Putamen (tissue), 1 donor: ENCODE results near the gene RBMS2.
"Not testable (repeated sequence)": the region's sequence is repeated elsewhere in the genome, so short reads cannot be mapped to it uniquely, and the experiment has no call there.

ENCODE experiments used
- DNase-seq: peaks from one replicate; pipeline ENCODE4 v3.0.0-alpha.2; 2016; ENCODE audit warnings: low spot score

RBMS2 gene

DNA sequence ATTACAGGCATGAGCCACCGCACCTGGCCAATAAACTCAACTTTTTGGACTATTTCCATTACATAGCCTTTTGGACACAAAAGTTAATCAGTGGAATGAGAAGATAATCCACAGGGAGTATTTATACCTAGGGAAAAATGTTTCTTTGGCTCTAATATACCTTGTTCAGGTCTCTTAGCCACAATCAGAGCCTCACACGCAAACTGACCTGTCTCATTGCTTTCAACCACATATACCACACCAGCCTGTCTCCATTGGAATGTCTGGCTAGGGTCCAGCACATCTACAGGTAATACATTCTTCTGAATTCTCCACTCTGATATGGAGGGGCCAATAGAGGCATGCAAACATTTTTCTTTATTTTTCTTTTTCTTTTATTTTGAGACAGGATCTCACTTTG, 3.8 kb upstream of the RBMS2 start:
- DNase-seq, result no peak

GRCh38 chr12:56518570-56518969, 3.0 kb upstream of the RBMS2 start:
- no peak for DNase-seq

GRCh38 chr12:56520048-56520447, 1.6 kb upstream of the RBMS2 start:
- DNase-seq, result no peak

DNA sequence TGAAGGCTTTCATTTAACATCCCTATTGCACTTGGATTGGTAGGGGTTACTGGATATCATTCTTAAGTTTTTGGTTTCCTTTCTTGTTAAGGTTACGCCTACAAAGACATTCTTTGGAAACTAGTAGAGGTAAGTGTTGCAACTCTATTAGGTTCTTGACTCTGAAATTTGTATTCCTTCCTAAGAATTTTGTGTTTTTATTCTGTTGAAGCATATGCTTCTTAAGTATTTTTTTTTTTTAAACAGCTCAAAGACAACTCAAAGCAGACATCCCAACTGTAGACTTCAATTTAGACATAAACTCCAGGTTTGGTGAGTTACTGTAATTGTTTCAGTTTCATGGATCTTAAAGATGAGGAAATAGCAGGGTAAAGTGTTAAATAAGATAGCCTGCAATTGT, 1.1 kb upstream of the RBMS2 start:
- no peak for DNase-seq

- DNase-seq, result no peak
Measured at GRCh38 chr12:56521209-56521589, 421 bp upstream of the RBMS2 start.

GRCh38 chr12:56522411-56523193, 982 bp downstream of the RBMS2 start:
- no peak for DNase-seq

DNA sequence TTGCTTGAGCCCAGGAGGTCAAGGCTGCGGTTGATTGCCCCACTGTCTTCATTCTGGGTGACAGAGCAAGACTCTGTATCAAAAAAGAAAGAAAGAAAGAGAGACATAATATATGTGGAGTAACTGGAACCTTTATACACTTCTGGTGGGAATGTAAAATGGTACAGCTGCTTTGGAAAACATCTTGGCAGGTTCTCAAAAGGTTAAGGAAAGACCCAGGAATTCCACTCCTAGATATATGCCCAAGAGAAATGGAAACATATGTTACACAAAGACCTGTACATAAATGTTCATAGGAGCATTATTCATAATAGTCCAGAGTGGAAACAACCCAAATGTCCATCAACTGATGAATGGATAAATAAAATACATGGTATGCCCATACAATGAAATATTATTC, 7.2 kb downstream of the RBMS2 start:
- DNase-seq, result no peak

DNA sequence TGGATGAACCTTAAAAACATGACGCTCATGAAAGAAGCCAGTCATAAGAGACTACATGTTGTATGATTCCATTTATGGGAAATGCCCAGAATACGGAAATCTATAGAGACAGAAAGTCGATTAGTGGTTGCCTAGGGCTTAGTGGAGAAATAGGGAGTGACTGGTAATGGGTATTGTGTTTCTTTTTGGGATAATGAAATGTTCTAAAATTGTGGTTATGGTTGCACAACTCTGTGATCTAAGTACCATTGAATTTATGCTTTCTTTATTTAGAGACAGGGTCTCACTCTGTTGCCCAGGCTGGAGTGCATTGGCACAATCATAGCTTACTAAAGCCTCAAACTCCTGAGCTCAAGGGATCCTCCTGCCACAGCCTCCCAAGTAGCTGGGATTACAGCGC, 8.0 kb downstream of the RBMS2 start:
- DNase-seq, result no peak

DNA sequence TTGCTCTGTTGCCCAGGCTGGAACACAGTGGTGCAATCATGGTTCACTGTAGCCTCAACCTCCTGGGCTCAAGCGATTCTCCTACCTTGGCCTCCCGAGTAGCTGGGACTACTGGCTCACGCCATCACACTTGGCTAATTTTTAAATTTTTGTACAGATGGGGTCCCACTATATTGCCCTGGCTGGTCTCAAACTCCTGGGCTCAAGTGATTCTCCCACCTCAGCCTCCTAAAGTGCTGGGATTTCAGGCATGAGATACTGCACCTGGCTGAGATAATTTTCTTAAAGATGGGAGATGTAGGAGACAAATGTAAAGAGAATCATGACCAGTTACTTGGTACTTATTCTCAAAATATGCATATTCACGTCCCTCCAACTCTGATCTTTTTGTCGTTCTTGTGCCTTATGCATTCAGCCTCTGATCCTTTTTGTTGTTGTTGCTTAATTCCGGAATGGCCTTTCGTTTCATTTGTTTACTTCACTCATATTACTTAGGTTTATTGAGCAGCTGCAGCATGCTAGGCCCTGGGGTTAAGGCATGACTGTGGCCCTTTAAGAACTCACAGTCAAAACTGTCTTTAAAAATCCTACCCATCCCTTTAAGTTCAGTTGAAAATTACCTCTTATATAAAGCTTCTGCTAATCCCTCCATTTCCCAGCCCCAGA, 8.9 kb downstream of the RBMS2 start:
- no peak for DNase-seq

DNA sequence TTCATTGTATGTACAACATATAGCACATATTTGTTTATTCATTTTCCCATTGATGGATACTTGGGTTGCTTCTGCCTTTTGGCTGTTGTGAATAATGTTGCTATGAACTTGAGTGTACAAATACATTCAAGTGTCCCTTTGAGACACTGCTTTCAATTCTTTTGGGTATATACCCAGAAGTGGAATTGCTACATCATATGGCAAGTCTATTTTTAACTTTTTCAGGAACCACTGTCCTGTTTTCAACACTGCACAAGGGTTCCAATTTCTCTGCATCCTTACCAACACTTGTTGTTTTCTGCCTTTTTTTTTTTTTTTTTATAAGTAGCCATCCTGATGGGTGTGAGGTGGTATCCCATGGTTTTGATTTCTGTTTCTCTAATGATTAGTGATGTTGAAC, 15.9 kb downstream of the RBMS2 start:
- DNase-seq, result no peak

DNA sequence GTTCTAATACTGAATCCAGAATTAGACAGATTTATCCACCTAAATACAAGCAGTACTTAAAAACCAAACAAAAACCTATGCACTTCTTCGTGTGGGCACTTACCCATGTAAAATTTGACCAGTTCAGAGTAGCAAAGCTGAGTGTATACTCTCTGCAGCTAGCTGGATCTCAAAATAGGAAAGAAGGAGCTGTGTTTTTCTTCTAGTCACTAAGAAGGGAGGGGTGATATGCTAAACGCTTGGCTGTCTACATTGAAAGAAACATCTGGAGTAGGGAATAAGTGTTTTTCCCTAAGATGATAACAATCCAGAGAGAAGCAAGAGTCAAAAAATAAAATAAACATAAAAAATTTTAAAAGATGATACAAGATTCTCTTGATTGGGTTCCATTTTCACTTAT, 20.0 kb downstream of the RBMS2 start:
- no peak for DNase-seq

DNA sequence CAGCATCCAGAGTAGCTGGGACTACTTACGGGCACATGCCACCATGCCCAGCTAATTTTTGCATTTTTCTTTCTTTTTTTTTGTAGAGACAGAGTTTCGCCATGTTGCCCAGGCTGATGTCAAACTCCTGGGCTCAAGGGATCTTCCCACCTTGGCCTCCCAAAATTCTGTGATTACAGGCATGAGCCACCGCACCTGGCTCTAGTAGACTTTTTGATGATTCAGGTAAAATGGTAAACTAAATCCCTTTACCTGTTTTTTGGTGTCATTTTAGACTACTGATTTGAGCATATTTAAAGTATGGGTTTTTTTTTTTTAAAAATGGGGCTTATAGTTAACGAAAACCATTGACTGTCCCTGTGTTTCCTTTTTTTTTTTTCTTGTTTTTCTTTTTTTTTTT, 20.5 kb downstream of the RBMS2 start:
- no peak for DNase-seq

- no peak for DNase-seq
Measured at GRCh38 chr12:56545023-56545604, 23.5 kb downstream of the RBMS2 start.

DNA sequence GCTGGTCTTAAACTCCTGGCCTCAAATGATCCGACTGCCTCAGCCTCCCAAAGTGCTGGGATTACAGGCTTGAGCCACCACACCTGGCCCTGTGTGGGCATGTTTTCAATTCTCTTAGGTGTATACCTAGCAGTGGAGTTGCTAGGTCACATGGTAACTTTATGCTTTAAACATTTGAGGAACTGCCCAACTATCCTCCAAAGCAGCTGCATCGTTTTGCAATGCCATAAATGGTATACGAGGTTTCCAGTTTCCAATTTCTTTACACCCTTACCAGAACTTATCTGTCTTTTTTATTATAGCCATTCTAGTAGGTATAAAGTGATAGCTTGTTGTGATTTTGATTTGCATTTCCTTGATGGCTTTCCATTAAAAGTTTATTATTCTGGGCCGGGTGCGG, 25.1 kb downstream of the RBMS2 start:
- no peak for DNase-seq

GRCh38 chr12:56551070-56551469, 29.4 kb downstream of the RBMS2 start:
- no peak for DNase-seq

DNA sequence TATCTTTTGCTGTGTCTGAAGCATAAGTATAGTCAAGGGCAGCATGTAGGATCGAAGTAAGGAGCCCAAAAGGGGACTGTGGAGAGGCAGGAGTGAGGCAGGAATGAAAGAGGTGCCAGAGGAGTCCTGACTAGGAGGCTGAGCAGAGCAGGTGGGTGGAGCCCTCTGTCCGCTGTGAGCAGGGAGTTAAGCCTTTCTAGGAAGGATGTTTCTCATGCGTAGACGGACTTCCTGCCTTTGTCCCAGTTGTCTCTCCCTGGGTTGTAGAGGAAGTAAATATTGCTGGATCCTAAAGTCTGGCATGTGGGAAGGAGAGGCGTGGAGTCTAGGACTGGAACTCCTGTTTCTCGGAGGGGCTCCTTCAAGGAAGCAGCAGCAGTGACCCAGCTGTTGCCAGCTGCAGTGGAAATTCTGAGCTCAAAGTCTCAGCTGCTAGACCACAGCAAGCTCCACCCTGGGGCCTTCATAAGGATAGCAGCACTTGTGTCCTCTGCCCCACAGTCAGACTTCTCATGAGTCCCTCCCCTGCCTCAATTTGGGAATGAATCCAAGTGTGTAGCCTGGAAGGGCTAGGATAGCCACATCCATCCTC, 44.0 kb downstream of the RBMS2 start:
- peak; percentile 25 for DNase-seq

- DNase-seq, result no peak
Measured at GRCh38 chr12:56568146-56568545, 46.5 kb downstream of the RBMS2 start.

GRCh38 chr12:56571121-56571520, 49.5 kb downstream of the RBMS2 start:
- no peak for DNase-seq

DNA sequence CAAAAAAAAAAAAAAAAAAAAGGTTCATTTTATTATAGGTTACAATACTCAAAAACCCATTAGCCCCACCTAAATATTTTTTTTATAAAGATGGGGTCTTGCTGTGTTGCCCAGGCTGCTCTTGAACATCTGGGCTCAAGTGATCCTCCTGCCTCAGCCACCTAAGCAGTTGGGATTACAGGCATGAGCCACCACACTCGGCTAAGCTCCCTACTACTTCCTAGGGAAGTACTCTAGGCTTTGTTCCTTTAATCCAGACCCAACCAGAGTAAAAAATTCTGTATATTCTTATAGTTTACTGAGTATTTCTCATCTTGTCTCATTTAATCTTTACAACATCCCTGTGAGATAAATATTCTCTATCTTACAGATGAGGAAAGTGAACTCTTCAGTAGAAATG, 50.7 kb downstream of the RBMS2 start:
- no peak for DNase-seq

DNA sequence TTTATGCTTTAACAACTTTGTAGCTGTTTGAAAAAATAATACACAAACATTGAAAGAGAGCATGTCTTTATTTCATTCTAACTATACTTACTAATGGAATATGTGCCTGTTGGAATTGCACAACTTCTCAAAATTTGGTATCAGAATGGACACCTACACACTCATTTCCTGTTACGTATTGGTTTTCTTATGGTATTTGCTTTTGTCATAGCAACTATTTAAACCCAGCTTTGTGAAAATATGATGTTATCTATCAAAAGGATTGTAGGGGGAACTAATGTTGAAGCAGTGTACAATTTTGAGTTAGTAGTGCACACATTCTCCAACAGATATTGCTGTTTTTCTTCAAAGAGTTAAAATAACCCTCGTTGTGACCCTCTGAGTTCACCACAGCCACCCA, 52.6 kb downstream of the RBMS2 start:
- DNase-seq, result no peak

GRCh38 chr12:56577248-56577647, 55.6 kb downstream of the RBMS2 start:
- not testable (repeated sequence) for DNase-seq

- no peak for DNase-seq
Measured at GRCh38 chr12:56578983-56579546, 57.4 kb downstream of the RBMS2 start.
